K562 (cell line): ENCODE data around the gene TUBD1. TPM values are rescaled to one million over a fixed set of nuclear protein-coding genes. Genes with fewer than 3 reads are reported as not detected.
A peak's percentile ranks its signal among the peaks of the same experiment; 100 is the strongest.

Experiments
- ARHGAP35 ChIP-seq: fragments of 450-650 bp; IDR thresholded peaks from 2 replicates; pipeline ENCODE4 v1.6.1; 2018; ENCODE audit not compliant: partially characterized antibody
- CBX8 ChIP-seq: fragments of 200-600 bp; sonication (generic); IDR thresholded peaks from 2 replicates; pipeline ENCODE4 v1.6.1; 2012; ENCODE audit warnings: borderline replicate concordance, mixed run types, low read depth, mild to moderate bottlenecking, moderate library complexity, mixed read lengths, low read length, control low read depth, inconsistent platforms; ENCODE audit not compliant: poor library complexity, severe bottlenecking; ENCODE audit errors: extremely low read depth
- EHMT2 ChIP-seq: fragments of 450-650 bp; IDR thresholded peaks from 2 replicates; pipeline ENCODE4 v1.6.1; 2018; ENCODE audit warnings: antibody characterized with exemption
- ETV5 ChIP-seq: sonication (generic); formaldehyde crosslinking; IDR thresholded peaks from 2 replicates; pipeline ENCODE4 v1.4.0; 2020; ENCODE audit warnings: low read depth, mild to moderate bottlenecking, missing genetic modification reagents
- FOSL1 ChIP-seq: fragments of 200-800 bp; sonication (Bioruptor generic); conservative IDR thresholded peaks from 2 replicates; pipeline ENCODE4 v1.6.1; 2016; ENCODE audit warnings: missing genetic modification characterization, missing compliant biosample characterization
- HMG20A ChIP-seq: fragments of 450-650 bp; formaldehyde crosslinking; conservative IDR thresholded peaks from 2 replicates; pipeline ENCODE4 v1.4.0; 2020; ENCODE audit warnings: mild to moderate bottlenecking, mixed read lengths
- NCOR1 ChIP-seq: fragments of 450-650 bp; IDR thresholded peaks from 2 replicates; pipeline ENCODE4 v1.6.1; 2016; ENCODE audit warnings: mild to moderate bottlenecking, moderate library complexity
- NR4A1 ChIP-seq, 2 experiments: fragments of 250-450 bp in 1 of 2; fragments of 450-650 bp in 1 of 2; sonication (Bioruptor Pico) in 1 of 2; IDR thresholded peaks; 2 replicates each; pipeline versions ENCODE4 v1.4.0 to v1.6.1; 2016 to 2020; ENCODE audit warnings: mild to moderate bottlenecking in 2 of 2, missing compliant biosample characterization in 1 of 2, missing genetic modification characterization in 1 of 2, moderate library complexity in 1 of 2
- PHF8 ChIP-seq: fragments of 200-600 bp; sonication (generic); IDR thresholded peaks from 2 replicates; pipeline ENCODE4 v1.6.1; 2012; ENCODE audit warnings: mixed run types, mild to moderate bottlenecking, inconsistent platforms, low read length, moderate library complexity, borderline replicate concordance
- SMARCA4 ChIP-seq: fragments of 450-650 bp; IDR thresholded peaks from 2 replicates; pipeline ENCODE4 v1.6.1; 2016
- SMARCC2 ChIP-seq: fragments of 450-650 bp; IDR thresholded peaks from 2 replicates; pipeline ENCODE4 v1.6.1; 2017; ENCODE audit warnings: antibody characterized with exemption, moderate library complexity, mild to moderate bottlenecking, low read depth
- SRSF3 ChIP-seq: fragments of 200-400 bp; formaldehyde crosslinking; IDR thresholded peaks from 2 replicates; pipeline ENCODE4 v1.6.1; 2016; ENCODE audit warnings: mild to moderate bottlenecking, low read length, moderate library complexity; ENCODE audit not compliant: insufficient read depth
- ZFX ChIP-seq: sonication (generic); formaldehyde crosslinking; IDR thresholded peaks from 2 replicates; pipeline ENCODE4 v1.8.0; 2022; ENCODE audit warnings: mild to moderate bottlenecking, missing genetic modification reagents, moderate library complexity
- ZKSCAN8 ChIP-seq: fragments of 200-800 bp; sonication (Bioruptor generic); IDR thresholded peaks from 2 replicates; pipeline ENCODE4 v1.6.1; 2016; ENCODE audit warnings: missing genetic modification characterization, missing compliant biosample characterization
- ZNF12 ChIP-seq: sonication (generic); formaldehyde crosslinking; IDR thresholded peaks from 2 replicates; pipeline ENCODE4 v1.4.0; 2020; ENCODE audit warnings: mild to moderate bottlenecking, missing genetic modification reagents
- ZNF175 ChIP-seq: fragments of 200-800 bp; sonication (Bioruptor generic); IDR thresholded peaks from 2 replicates; pipeline ENCODE4 v1.6.1; 2016; ENCODE audit warnings: low read depth, mild to moderate bottlenecking, missing genetic modification characterization, missing compliant biosample characterization
- ZNF780A ChIP-seq: fragments of 250-450 bp; sonication (Bioruptor Pico); IDR thresholded peaks from 2 replicates; pipeline ENCODE4 v1.5.0; 2021; ENCODE audit warnings: mild to moderate bottlenecking
- polyA plus RNA-seq, 8 experiments: library from polyadenylated mRNA; depleted of rRNA in 4 of 8; stranded (reverse) in 5 of 8; unstranded in 3 of 8; fragments of >200 nt; fragmentation: Nextera tagmentation in 2 of 8; fragmentation: Illumina TruSeq in 1 of 8; extraction: Ambion mirVana in 2 of 8; extraction: Trizol in 1 of 8; gene quantifications; 2 replicates each; pipeline versions ENCODE4 v1.2.1 to v1.2.3, GENCODE V29; 2011 to 2014; ENCODE audit warnings: inconsistent platforms in 1 of 8, missing spikeins in 1 of 8
- total RNA-seq, 7 experiments: library from RNA; depleted of rRNA in 6 of 7; stranded (reverse); fragments of >200 nt in 6 of 7; fragmentation: Illumina TruSeq in 2 of 7; extraction: Trizol in 2 of 7; gene quantifications; 2 replicates each; pipeline versions ENCODE4 v1.2.1 to v1.2.3, GENCODE V29; 2011 to 2021; ENCODE audit warnings: low replicate concordance in 1 of 7
- TF ChIP-seq, protein P1 (sequence below): fragments of 250-450 bp; sonication (Bioruptor Pico); IDR thresholded peaks from 2 replicates; pipeline ENCODE4 v1.4.0; 2020
- TF ChIP-seq, protein P2 (sequence below): sonication (generic); formaldehyde crosslinking; IDR thresholded peaks from 2 replicates; pipeline ENCODE4 v1.8.1; 2023; ENCODE audit warnings: missing genetic modification reagents, mild to moderate bottlenecking, borderline replicate concordance
- TF ChIP-seq, protein P3 (sequence below): fragments of 450-650 bp; conservative IDR thresholded peaks from 2 replicates; pipeline ENCODE4 v1.6.1; 2016; ENCODE audit warnings: missing genetic modification characterization, low read depth, mild to moderate bottlenecking, control low read depth, missing compliant biosample characterization

The TUBD1 gene
- total and polyA plus RNA-seq, 9 of the 15 experiments (the other 6 are each of a cell fraction or from before 2014, with no cell fraction given): 10.8 to 35.3 (median 17.9) TPM

DNA sequence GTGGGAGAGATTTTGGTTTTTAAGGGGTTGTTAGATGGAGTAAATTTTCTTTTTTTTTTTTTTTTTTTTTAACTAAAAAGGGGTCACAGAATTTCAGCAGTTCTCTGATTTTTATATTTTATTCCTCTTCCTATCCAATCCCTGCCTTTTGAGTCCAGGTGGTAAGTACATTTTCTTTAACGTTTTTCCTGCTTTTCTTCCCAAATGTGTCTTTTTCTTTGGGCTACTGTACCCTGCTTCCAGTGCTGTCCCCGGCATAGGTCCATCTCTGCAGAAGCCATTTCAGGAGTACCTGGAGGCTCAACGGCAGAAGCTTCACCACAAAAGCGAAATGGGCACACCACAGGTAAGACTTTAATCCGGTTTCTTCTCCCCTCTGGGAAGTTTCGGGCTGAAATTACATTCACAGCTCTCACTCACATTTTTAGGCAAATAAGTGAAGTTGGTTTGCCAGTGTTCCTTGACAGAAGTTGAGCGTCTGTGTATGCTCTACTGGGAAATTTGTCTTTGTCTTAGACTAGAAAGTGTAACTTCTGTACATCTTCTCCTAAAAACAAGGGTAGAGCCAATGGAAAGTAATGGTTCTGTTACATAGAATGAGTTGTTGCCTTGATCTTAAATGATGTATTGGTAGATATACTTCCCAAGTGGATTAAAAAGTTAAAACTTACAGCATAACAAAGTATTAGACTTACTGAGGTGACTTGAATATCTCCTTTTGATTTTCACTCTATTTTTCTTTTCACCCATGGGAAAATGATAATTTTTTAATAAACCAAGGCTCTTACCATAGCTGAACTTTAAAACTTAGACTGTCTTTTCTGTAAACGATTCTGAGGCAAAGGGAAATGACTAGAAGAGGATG is 54.5 kb downstream of the TUBD1 start (continued):
- TF ChIP-seq CBX8 (no peak), PHF8 (peak; percentile 33; the same call in 1 of the 2 replicates), ETV5 (no peak), SMARCA4 (no peak), ARHGAP35 (peak; percentile 20), ZNF175 (no peak; the same call in 1 of the 2 replicates), ZKSCAN8 (CRISPR knock-in tag) (no peak; the same call in 1 of the 2 replicates), NCOR1 (no peak; the same call in 1 of the 2 replicates), SRSF3 (no peak), ZNF780A (CRISPR knock-in tag) (no peak), NR4A1 (CRISPR knock-in tag; IDR thresholded peaks at IDR 0.05) (no peak), NR4A1 (tag; IDR thresholded peaks at IDR 0.05) (no peak), SMARCC2 (no peak; the same call in 1 of the 2 replicates), FOSL1 (tag) (0 out of 2 replicates have a peak, but pooled peaks have one; percentile 71), ZNF12 (CRISPR knock-in tag) (no peak), EHMT2 (no peak), HMG20A (CRISPR knock-in tag) (no peak), ZFX (no peak)
- TF ChIP-seq, protein P1, sequence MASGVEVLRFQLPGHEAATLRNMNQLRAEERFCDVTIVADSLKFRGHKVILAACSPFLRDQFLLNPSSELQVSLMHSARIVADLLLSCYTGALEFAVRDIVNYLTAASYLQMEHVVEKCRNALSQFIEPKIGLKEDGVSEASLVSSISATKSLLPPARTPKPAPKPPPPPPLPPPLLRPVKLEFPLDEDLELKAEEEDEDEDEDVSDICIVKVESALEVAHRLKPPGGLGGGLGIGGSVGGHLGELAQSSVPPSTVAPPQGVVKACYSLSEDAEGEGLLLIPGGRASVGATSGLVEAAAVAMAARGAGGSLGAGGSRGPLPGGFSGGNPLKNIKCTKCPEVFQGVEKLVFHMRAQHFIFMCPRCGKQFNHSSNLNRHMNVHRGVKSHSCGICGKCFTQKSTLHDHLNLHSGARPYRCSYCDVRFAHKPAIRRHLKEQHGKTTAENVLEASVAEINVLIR (CRISPR knock-in tag): no peak
- TF ChIP-seq, protein P2, sequence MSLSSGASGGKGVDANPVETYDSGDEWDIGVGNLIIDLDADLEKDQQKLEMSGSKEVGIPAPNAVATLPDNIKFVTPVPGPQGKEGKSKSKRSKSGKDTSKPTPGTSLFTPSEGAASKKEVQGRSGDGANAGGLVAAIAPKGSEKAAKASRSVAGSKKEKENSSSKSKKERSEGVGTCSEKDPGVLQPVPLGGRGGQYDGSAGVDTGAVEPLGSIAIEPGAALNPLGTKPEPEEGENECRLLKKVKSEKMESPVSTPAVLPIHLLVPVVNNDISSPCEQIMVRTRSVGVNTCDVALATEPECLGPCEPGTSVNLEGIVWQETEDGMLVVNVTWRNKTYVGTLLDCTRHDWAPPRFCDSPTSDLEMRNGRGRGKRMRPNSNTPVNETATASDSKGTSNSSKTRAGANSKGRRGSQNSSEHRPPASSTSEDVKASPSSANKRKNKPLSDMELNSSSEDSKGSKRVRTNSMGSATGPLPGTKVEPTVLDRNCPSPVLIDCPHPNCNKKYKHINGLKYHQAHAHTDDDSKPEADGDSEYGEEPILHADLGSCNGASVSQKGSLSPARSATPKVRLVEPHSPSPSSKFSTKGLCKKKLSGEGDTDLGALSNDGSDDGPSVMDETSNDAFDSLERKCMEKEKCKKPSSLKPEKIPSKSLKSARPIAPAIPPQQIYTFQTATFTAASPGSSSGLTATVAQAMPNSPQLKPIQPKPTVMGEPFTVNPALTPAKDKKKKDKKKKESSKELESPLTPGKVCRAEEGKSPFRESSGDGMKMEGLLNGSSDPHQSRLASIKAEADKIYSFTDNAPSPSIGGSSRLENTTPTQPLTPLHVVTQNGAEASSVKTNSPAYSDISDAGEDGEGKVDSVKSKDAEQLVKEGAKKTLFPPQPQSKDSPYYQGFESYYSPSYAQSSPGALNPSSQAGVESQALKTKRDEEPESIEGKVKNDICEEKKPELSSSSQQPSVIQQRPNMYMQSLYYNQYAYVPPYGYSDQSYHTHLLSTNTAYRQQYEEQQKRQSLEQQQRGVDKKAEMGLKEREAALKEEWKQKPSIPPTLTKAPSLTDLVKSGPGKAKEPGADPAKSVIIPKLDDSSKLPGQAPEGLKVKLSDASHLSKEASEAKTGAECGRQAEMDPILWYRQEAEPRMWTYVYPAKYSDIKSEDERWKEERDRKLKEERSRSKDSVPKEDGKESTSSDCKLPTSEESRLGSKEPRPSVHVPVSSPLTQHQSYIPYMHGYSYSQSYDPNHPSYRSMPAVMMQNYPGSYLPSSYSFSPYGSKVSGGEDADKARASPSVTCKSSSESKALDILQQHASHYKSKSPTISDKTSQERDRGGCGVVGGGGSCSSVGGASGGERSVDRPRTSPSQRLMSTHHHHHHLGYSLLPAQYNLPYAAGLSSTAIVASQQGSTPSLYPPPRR: no peak
- TF ChIP-seq, protein P3, sequence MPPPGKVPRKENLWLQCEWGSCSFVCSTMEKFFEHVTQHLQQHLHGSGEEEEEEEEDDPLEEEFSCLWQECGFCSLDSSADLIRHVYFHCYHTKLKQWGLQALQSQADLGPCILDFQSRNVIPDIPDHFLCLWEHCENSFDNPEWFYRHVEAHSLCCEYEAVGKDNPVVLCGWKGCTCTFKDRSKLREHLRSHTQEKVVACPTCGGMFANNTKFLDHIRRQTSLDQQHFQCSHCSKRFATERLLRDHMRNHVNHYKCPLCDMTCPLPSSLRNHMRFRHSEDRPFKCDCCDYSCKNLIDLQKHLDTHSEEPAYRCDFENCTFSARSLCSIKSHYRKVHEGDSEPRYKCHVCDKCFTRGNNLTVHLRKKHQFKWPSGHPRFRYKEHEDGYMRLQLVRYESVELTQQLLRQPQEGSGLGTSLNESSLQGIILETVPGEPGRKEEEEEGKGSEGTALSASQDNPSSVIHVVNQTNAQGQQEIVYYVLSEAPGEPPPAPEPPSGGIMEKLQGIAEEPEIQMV: no peak
